ENCODE results near the gene DKK3. TPM values are rescaled to one million over a fixed set of nuclear protein-coding genes. Genes with fewer than 3 reads are reported as not detected.

The DKK3 gene
- polyA plus RNA-seq, 3 donors = 4.5 to 20.2 (median 7.8) TPM

DNA sequence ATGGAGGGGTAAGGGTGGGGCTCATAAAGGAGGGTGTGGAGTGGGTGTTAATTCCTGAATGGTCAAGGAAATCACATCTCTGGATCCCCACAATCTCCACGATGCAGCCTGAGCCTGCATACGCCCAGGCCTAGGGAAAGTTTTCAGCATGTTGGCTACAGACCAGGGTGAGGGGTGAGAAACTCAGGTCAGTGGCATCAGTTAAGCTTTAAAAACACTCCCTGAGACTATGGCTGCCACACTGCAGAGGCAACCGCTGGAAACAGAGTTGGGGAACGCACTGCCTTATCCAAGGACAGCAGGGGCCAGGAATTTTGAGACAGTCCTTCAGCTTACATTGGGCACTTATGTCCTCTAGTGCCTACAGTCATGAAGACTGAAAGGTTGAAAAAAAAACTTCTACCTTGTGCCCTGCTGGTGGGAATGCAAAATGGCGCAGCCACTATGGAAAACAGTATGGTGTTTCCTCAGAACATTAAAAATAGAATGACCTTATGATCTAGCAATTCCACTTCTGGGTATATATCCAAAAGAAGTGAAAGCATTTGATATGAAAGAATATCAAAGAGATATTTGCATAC, 19.7 kb downstream of the DKK3 start:
- no peak overlapping the region for H3K27ac ChIP-seq (ENCODE audit: low read depth, low read length)
- 87 to 96% (median 87%) methylated on average over 4 to 5 of the region's 5 CpGs for whole genome bisulfite sequencing, 3 donors

DNA sequence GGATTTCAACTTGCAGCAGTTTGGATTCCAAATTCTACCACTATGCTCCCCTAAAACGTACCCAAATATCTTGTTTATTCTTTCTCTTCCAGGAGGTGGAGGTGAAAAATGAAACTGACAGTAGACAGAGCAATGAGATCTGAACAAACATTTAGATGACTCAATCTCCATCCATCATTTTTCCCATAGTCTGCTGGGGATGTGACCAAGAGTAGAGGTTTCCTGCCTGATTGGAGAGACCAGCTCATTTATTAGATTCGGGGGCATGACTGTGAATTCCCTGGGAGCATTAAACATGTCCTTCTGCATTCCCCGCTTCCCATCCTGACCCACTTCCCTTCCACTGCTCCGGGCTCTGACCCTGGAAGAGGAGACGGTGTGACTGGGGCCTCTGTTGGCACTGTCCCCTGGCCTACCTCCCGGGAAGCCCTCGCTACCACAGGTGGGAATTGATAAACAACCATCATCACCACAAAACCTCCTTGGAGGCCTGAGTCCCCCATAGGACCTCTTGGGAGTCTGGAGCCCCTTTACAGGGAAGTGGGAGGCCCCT, 20.3 kb downstream of the DKK3 start:
- H3K27ac ChIP-seq (ENCODE audit: low read depth, low read length) = no peak overlapping the region
- 80 to 90% (median 87%) methylated on average over 7 of the region's 7 CpGs for WGBS, 3 donors

DNA sequence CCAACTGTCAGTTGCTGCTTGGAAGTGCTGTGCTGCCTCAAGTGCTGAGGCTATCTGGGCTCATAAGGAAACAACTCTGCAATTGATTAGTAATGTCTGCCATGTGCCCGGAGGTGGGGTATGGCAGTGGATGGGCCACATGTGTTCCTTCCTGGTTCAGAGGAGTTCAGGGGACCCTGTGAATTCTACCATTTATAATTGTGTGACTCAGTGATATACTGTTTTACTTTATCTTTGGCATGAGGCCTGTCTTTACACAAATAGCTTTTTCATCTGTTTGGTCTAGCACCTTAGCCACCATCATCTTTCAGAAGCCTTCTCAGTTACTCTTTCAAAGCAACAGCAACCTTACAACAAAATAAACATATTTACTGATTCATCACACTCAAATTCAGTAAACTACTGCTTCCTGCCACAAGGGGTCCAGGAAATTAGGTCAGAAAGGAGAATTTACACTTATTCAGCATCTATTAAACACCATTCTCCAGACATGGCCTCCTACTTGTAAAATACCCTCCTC, 20.9 kb downstream of the DKK3 start:
- H3K27ac ChIP-seq (ENCODE audit: low read depth, low read length) = no peak overlapping the region
- 72 to 96% (median 86%) methylated on average over 1 of the region's 1 CpG for WGBS, 3 donors

DNA sequence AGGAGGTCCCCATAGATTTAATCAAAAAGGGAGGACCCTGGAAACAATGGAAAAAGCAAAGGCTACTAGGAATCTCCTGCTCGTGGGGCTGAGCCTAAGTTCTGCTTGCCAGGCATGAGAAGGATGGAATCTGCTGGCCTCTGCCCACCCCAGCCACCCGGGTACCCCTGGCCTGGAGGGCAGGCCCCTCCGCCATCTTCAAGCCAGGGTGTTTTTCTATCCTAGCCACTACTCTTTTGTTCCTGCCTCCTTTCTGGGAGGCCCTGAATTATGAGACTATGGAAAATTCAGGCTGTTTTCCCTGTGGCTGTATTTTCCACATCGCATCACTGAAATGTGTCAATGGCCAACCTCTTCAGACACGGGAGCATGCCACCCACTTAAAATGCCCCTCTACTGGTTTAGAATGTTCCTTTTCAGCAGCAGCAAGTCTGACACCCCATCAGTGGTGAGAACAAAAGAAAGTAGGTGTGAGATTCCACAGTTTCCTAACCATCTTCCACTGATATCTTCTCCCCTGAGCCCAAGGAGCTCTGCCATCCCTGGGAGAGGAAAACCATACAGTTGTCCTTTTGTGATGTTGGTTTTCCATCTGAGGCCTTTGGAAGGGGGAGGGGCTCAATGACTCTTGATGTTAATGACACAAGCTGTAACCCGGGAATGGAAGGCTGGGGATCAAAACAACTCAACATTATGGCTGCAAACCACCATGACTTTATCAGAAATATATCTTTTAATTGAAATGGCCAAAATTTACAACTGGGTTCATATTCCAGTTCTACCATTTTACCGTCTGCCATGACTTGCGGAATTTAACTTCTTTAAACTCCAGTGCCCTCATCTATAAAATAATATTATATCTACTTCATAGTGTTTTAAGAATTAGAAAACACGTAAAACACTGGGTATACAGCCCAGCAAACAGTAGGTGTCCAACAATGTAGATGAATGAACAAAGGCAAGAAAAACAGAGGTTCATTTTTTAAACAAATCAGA, 22.2 kb downstream of the DKK3 start:
- no peak overlapping the region for H3K27ac ChIP-seq (ENCODE audit: low read depth, low read length)
- 84 to 85% (median 84%) methylated on average over 9 of the region's 9 CpGs for WGBS, 3 donors

- WGBS, 3 donors = 82 to 88% (median 87%) methylated on average over 8 of the region's 8 CpGs
Measured at GRCh38 chr11:11985016-11985715, 23.3 kb downstream of the DKK3 start.

GRCh38 chr11:11984563-11984962, 23.9 kb downstream of the DKK3 start:
- 52 to 82% (median 74%) methylated on average over 5 of the region's 5 CpGs for WGBS, 3 donors
- no peak overlapping the region for H3K27ac ChIP-seq (ENCODE audit: low read depth, low read length)

More at GRCh38 chr11:11985016-11985715, 23.3 kb downstream of the DKK3 start:
- H3K27ac ChIP-seq (ENCODE audit: low read depth, low read length) = no peak overlapping the region

DNA sequence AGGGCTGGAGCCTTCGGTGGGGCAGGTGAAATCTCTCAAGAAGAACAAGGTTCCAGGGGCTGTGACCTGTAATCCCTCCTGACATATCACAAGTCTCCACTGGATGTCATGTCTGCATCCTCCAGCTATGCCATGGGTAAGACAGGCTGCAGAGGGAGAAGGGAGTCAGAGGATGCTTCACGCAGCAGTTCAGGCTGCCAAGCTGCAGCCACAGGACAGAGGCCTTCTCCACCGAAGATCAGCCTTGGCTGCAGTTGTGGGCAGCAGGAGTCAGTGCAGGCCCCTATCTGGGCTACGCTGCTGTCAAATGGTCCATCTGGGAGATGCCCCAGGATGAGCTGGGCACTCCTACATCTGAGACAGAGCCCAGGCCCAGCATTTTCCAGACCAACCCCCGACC, 25.0 kb downstream of the DKK3 start:
- H3K27ac ChIP-seq (ENCODE audit: low read depth, low read length) = no peak overlapping the region
- WGBS, 3 donors = 77 to 95% (median 82%) methylated on average over 5 of the region's 5 CpGs

DNA sequence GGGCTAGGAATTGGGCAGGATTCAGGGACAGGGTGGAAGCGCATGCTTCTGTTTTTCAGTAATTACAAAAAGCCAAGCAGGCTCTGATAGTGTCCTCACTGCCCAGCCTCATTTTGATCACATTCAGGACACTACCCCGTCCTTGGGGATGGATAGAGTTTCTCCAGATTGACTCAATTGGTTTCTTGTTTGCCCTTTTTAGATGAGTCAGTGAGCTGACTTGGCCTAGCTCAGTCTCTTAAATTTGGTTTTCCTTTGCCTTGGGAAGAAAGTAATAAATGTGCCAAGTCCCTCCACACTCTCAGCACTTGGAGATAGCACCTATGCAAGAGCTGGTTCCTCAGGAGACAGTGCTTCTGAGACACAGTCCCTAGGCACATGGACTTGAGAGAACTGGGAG, 25.5 kb downstream of the DKK3 start:
- 75 to 85% (median 78%) methylated on average over 2 of the region's 2 CpGs for WGBS, 3 donors
- no peak overlapping the region for H3K27ac ChIP-seq (ENCODE audit: low read depth, low read length)

DNA sequence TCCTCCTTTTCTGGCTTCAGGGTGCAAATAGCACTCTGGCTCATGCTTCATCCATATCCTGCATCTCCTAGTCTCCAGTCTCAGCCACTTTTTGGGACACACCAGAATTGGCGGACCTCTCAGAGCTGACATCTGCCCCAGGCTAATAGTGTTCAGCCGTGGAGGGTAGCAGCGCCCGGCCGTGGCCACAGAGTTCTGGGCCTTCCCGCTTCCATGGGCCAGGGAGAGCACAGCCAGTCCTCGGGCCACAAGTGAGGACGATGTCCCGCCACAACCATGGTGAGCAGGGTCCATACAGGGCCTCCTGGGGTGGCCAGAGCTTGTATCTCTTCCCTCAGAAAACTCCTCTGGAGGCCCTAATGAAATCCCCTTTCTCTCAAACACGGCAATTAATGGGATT, 26.0 kb downstream of the DKK3 start:
- 92 to 97% (median 95%) methylated on average over 10 of the region's 10 CpGs for WGBS, 3 donors
- no peak overlapping the region for H3K27ac ChIP-seq (ENCODE audit: low read depth, low read length)

- WGBS, 3 donors = 88 to 92% (median 90%) methylated on average over 6 of the region's 6 CpGs
- H3K27ac ChIP-seq (ENCODE audit: low read depth, low read length) = no peak overlapping the region
Measured at GRCh38 chr11:11981840-11982239, 26.6 kb downstream of the DKK3 start.

- 92 to 97% (median 93%) methylated on average over 5 of the region's 5 CpGs for WGBS, 3 donors
Measured at GRCh38 chr11:11981364-11981763, 27.1 kb downstream of the DKK3 start.

GRCh38 chr11:11980841-11981308, 27.6 kb downstream of the DKK3 start:
- WGBS, 3 donors = 94 to 99% (median 96%) methylated on average over 3 of the region's 3 CpGs
- no peak overlapping the region for H3K27ac ChIP-seq (ENCODE audit: low read depth, low read length)

More at GRCh38 chr11:11981364-11981763, 27.1 kb downstream of the DKK3 start:
- no peak overlapping the region for H3K27ac ChIP-seq (ENCODE audit: low read depth, low read length)

GRCh38 chr11:11980200-11980599, 28.2 kb downstream of the DKK3 start:
- WGBS, 3 donors = 90 to 95% (median 94%) methylated on average over 2 of the region's 2 CpGs
- no peak overlapping the region for H3K27ac ChIP-seq (ENCODE audit: low read depth, low read length)

DNA sequence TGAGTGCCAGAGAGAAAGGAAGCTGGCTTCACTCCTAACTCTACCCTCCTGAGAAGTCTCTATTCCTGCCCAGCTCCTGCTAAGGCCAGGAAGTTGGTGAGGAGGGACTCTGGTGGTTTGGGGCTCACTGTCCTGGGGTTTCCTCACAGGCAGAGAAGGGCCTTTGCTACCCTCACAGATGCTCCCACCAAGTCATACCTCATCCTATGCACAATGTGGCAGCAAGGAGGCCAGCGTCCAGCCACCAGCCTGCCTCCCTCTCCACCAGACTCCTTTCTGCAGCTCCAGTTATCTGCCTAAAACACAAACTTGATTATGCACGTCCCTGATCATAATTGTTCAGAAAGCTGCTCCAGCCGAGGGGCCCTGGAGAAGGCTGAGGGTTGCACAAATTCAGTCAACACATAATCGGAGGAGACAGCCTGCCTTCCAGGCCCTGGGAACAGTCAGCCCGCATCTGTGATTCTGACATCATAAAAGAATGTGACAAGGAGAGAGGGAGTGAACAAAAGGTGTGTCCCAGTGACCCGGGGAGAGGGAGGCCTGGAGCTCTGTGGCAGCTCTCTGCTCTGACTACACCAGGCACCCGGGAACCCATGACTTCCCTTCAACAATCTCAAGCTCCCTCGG, 28.8 kb downstream of the DKK3 start:
- WGBS, 3 donors = 58 to 67% (median 64%) methylated on average over 8 of the region's 8 CpGs
- no peak overlapping the region for H3K27ac ChIP-seq (ENCODE audit: low read depth, low read length)

DNA sequence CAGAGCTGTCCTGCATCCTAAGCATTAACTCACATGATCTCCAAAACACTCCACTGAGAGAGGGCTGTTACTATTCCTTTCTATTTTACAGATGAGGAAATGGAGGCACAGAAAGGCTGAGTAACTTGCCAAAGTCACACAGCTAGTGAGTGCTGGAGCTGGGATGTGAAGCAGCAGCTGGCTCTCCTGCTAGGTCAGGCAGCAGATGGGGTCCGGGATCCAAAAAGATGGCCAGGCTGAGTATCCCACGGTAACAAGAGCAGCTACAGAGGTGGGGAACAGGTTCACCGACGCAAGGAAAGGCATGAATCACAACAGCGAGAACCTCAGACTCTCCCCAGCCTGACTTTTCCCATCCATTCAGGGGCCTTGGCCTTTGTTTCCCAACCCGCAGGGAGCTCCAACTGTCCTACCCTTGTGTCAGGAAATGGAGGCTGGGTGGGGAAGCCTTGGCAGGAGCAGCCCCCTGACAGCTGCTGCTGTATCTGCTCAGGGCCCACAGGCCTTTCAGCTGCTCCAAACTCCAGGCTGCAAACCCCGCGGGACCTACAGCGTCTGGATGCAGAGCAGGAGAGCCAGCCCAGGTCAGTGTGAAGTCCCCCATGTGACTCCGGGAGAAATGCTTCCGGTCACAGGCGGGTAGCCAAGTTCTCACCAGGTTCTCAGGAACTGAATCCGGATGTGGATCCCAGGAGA, 29.5 kb downstream of the DKK3 start:
- 46 to 58% (median 56%) methylated on average over 13 of the region's 13 CpGs for WGBS, 3 donors
- H3K27ac ChIP-seq (ENCODE audit: low read depth, low read length) = peak overlapping the region; percentile 28

GRCh38 chr11:11978098-11978637, 30.3 kb downstream of the DKK3 start:
- no peak overlapping the region for H3K27ac ChIP-seq (ENCODE audit: low read depth, low read length)
- WGBS, 3 donors = 81 to 88% (median 84%) methylated on average over 4 of the region's 4 CpGs

All from adipose tissue (tissue), 3 donors.